Smooth muscle cell of the brain vasculature (primary cell): ENCODE data around the gene TLL1.

Source experiments
- DNase-seq: peaks from one replicate; pipeline ENCODE4 v3.0.0-alpha.2; 2012; ENCODE audit warnings: low read depth, low spot score

Gene TLL1

GRCh38 chr4:165872461-165873297 is at the start of gene TLL1:
TLL1 (plus strand) TSS chr4:165873237; CDS start chr4:165873905, 668 bp downstream.
- no peak for DNase-seq

GRCh38 chr4:165826166-165826565 is 46.9 kb upstream of the TLL1 start:
- DNase-seq = no peak

- no peak for DNase-seq
Measured at GRCh38 chr4:165827018-165827417, 46.0 kb upstream of the TLL1 start.

GRCh38 chr4:165828928-165829327 is 44.1 kb upstream of the TLL1 start:
- DNase-seq = no peak

GRCh38 chr4:165834116-165834515 is 38.9 kb upstream of the TLL1 start:
- no peak for DNase-seq

GRCh38 chr4:165838575-165838974 is 34.5 kb upstream of the TLL1 start:
- DNase-seq = no peak

- no peak for DNase-seq
Measured at GRCh38 chr4:165839615-165840333, 33.3 kb upstream of the TLL1 start.

GRCh38 chr4:165842684-165843083 is 30.4 kb upstream of the TLL1 start:
- no peak for DNase-seq

- no peak for DNase-seq
Measured at GRCh38 chr4:165844161-165844560, 28.9 kb upstream of the TLL1 start.

- no peak for DNase-seq
Measured at GRCh38 chr4:165851256-165851655, 21.8 kb upstream of the TLL1 start.

- no peak for DNase-seq
Measured at GRCh38 chr4:165855191-165855590, 17.8 kb upstream of the TLL1 start.

- DNase-seq = no peak
Measured at GRCh38 chr4:165861363-165861762, 11.7 kb upstream of the TLL1 start.

GRCh38 chr4:165864271-165864670 is 8.8 kb upstream of the TLL1 start:
- no peak for DNase-seq

- DNase-seq = no peak
Measured at GRCh38 chr4:165866019-165866650, 6.9 kb upstream of the TLL1 start.

GRCh38 chr4:165867961-165868360 is 5.1 kb upstream of the TLL1 start:
- no peak for DNase-seq

GRCh38 chr4:165873298-165874071 is 448 bp downstream of the TLL1 start:
- DNase-seq = no peak

GRCh38 chr4:165874072-165874790 is 1.2 kb downstream of the TLL1 start:
- DNase-seq = no peak

GRCh38 chr4:165874791-165875371 is 1.8 kb downstream of the TLL1 start:
- DNase-seq = no peak

- no peak for DNase-seq
Measured at GRCh38 chr4:165875446-165875845, 2.4 kb downstream of the TLL1 start.

- peak; percentile 29 for DNase-seq
Measured at GRCh38 chr4:165877286-165877685, 4.2 kb downstream of the TLL1 start.

GRCh38 chr4:165879641-165880040 is 6.6 kb downstream of the TLL1 start:
- no peak for DNase-seq
